A549 treated with AZD2906 at 1 μM for 4 hours (cell line): ENCODE results near the gene DDX47. TPM values are rescaled to one million over a fixed set of nuclear protein-coding genes. Genes with fewer than 3 reads are reported as not detected.

ENCODE experiments used
- total RNA-seq: library from RNA; stranded (reverse); fragments of 200-300 nt; extraction: Qiagen RNA extraction; gene quantifications from 5 replicates; pipeline ENCODE4 v1.2.3, GENCODE V29; 2022

DDX47 gene
- total RNA-seq = 69.3 to 91.3 TPM (median 70.5 TPM) in 5 replicates

GRCh38 chr12:12813120-12814101 is at the start of gene DDX47:
TSS of gene DDX47 (plus strand) at chr12:12813346. CDS start at chr12:12813368, 22 bp downstream.

GRCh38 chr12:12784911-12785814 is 28.0 kb upstream of the DDX47 start, which contains the start of gene APOLD1:
TSS of gene APOLD1 (plus strand) at chr12:12785659. CDS start at chr12:12785692, 33 bp downstream.

Other genes starting within 250 kb of the DDX47 start
- gene CREBL2, start 201.5 kb upstream of the DDX47 start, total RNA-seq = 16.6 to 23.0 TPM (median 18.2 TPM) in 5 replicates
- 0.64 to 1.4 TPM (median 0.91 TPM) in 5 replicates for gene GPR19, start 117.2 kb upstream of the DDX47 start, total RNA-seq
- 14.4 to 17.1 TPM (median 16.1 TPM) in 5 replicates for gene CDKN1B, start 96.0 kb upstream of the DDX47 start, total RNA-seq
- 0.21 to 0.58 TPM (median 0.43 TPM) in 5 replicates for gene APOLD1, start 27.7 kb upstream of the DDX47 start, total RNA-seq
- 201 to 268 TPM (median 236 TPM) in 5 replicates for gene GPRC5A, start 78.2 kb downstream of the DDX47 start, total RNA-seq
- gene GPRC5D, start 138.8 kb downstream of the DDX47 start, total RNA-seq = 0.40 TPM in 1 of 5 replicates, not detected in the others
- 50.1 to 57.7 TPM (median 52.2 TPM) in 5 replicates for gene HEBP1, start 186.9 kb downstream of the DDX47 start, total RNA-seq
- 3.8 to 5.0 TPM (median 4.3 TPM) in 5 replicates for gene FAM234B, start 231.0 kb downstream of the DDX47 start, total RNA-seq